Measurements from ENCODE around the gene RFTN1.

The RFTN1 gene

GRCh38 chr3:16383864-16384263 lies 129.6 kb downstream of the RFTN1 start:
- no peaks in the 10 kb centered on the region for H4K20me1 ChIP-seq (ENCODE audit: insufficient read depth, low read length, poor library complexity, severe bottlenecking)
- H3K4me1 ChIP-seq (ENCODE audit: insufficient read depth, low read length, poor library complexity, severe bottlenecking), result no peaks in the 10 kb centered on the region
- 0 out of 2 replicates have a peak, but pooled peaks cover under 1% of the 10 kb centered on the region for H3K9me3 ChIP-seq (ENCODE audit: insufficient read depth, low read depth, low read length)
- TF ChIP-seq EZH2phosphoT487 (IDR thresholded peaks at IDR 0.05; ENCODE audit: borderline replicate concordance) (no peak), CTCF (conservative IDR thresholded peaks at IDR 0.05; ENCODE audit: low read length) (no peak)
- H3K9ac ChIP-seq (ENCODE audit: low read depth, low read length, poor library complexity, severe bottlenecking), result no peak overlapping the region
- H3K36me3 ChIP-seq (ENCODE audit: insufficient read depth, low read length), result peaks cover 49% of the 10 kb centered on the region; the same call in 1 of the 2 replicates
- H3K27me3 ChIP-seq (ENCODE audit: insufficient read depth, low read length, poor library complexity, severe bottlenecking), result no peaks in the 10 kb centered on the region
- no peaks in the 10 kb centered on the region for H3F3A ChIP-seq (ENCODE audit: low read depth)
- no peak overlapping the region for H3K4me2 ChIP-seq (ENCODE audit: low read depth, low read length, poor library complexity, severe bottlenecking)
- H3K9me2 ChIP-seq (replicated peaks; ENCODE audit: low read depth, low read length), result no peaks in the 10 kb centered on the region
- H2AFZ ChIP-seq (ENCODE audit: low read length), result no peak overlapping the region
- H3K4me3 ChIP-seq (ENCODE audit: low read length, poor library complexity, severe bottlenecking), result no peak overlapping the region
- peaks cover 39% of the 10 kb centered on the region; the same call in 1 of the 2 replicates for H3K79me2 ChIP-seq (ENCODE audit: insufficient read depth, low read length)

- Histone ChIP-seq H2AFZ (ENCODE audit: low read length) (no peak overlapping the region), H3K27me3 (ENCODE audit: insufficient read depth, low read length, poor library complexity, severe bottlenecking) (no peaks in the 10 kb centered on the region), H3F3A (ENCODE audit: low read depth) (no peaks in the 10 kb centered on the region), H3K79me2 (ENCODE audit: insufficient read depth, low read length) (peaks cover 34% of the 10 kb centered on the region; the same call in 1 of the 2 replicates), H3K36me3 (ENCODE audit: insufficient read depth, low read length) (peaks cover 55% of the 10 kb centered on the region; the same call in 1 of the 2 replicates), H3K9me3 (ENCODE audit: insufficient read depth, low read depth, low read length) (0 out of 2 replicates have a peak, but pooled peaks cover 7% of the 10 kb centered on the region), H4K20me1 (ENCODE audit: insufficient read depth, low read length, poor library complexity, severe bottlenecking) (no peaks in the 10 kb centered on the region), H3K4me1 (ENCODE audit: insufficient read depth, low read length, poor library complexity, severe bottlenecking) (peaks cover 6% of the 10 kb centered on the region), H3K9ac (ENCODE audit: low read depth, low read length, poor library complexity, severe bottlenecking) (no peak overlapping the region), H3K4me3 (ENCODE audit: low read length, poor library complexity, severe bottlenecking) (no peak overlapping the region), H3K4me2 (ENCODE audit: low read depth, low read length, poor library complexity, severe bottlenecking) (no peak overlapping the region), H3K9me2 (replicated peaks; ENCODE audit: low read depth, low read length) (no peaks in the 10 kb centered on the region)
- TF ChIP-seq CTCF (conservative IDR thresholded peaks at IDR 0.05; ENCODE audit: low read length), result no peak
- TF ChIP-seq EZH2phosphoT487 (IDR thresholded peaks at IDR 0.05; ENCODE audit: borderline replicate concordance), result no peak
These were observed 130.7 kb downstream of the RFTN1 start for GRCh38 chr3:16382845-16383244.

GRCh38 chr3:16381426-16381825 lies 132.1 kb downstream of the RFTN1 start:
- H3K9me2 ChIP-seq (replicated peaks; ENCODE audit: low read depth, low read length), result no peaks in the 10 kb centered on the region
- H3K9ac ChIP-seq (ENCODE audit: low read depth, low read length, poor library complexity, severe bottlenecking), result no peak overlapping the region
- H3K79me2 ChIP-seq (ENCODE audit: insufficient read depth, low read length), result peaks cover 29% of the 10 kb centered on the region; the same call in 1 of the 2 replicates
- H3F3A ChIP-seq (ENCODE audit: low read depth), result no peaks in the 10 kb centered on the region
- H3K4me2 ChIP-seq (ENCODE audit: low read depth, low read length, poor library complexity, severe bottlenecking), result no peak overlapping the region
- no peak overlapping the region for H3K4me3 ChIP-seq (ENCODE audit: low read length, poor library complexity, severe bottlenecking)
- H3K4me1 ChIP-seq (ENCODE audit: insufficient read depth, low read length, poor library complexity, severe bottlenecking), result peaks cover 18% of the 10 kb centered on the region
- H4K20me1 ChIP-seq (ENCODE audit: insufficient read depth, low read length, poor library complexity, severe bottlenecking), result no peaks in the 10 kb centered on the region
- H3K36me3 ChIP-seq (ENCODE audit: insufficient read depth, low read length), result peaks cover 69% of the 10 kb centered on the region
- TF ChIP-seq CTCF (conservative IDR thresholded peaks at IDR 0.05; ENCODE audit: low read length) (no peak), EZH2phosphoT487 (IDR thresholded peaks at IDR 0.05; ENCODE audit: borderline replicate concordance) (no peak)
- 0 out of 2 replicates have a peak, but pooled peaks cover 7% of the 10 kb centered on the region for H3K9me3 ChIP-seq (ENCODE audit: insufficient read depth, low read depth, low read length)
- H2AFZ ChIP-seq (ENCODE audit: low read length), result no peak overlapping the region
- H3K27me3 ChIP-seq (ENCODE audit: insufficient read depth, low read length, poor library complexity, severe bottlenecking), result no peaks in the 10 kb centered on the region

Measured in Loucy (cell line).